SK-N-SH (cell line): ENCODE results near the gene JAKMIP1. TPM values are rescaled to one million over a fixed set of nuclear protein-coding genes. Genes with fewer than 3 reads are reported as not detected.

ENCODE experiments used
- CTCF ChIA-PET: fragments of 300-600, 350-600 bp; formaldehyde crosslinking; extraction: SDS; loops from one replicate; lab custom pipeline; 2021; lab: Yijun Ruan, JAX
- POLR2A ChIA-PET: fragments of 350-600 bp; sonication (Branson Sonifier 250); formaldehyde crosslinking; extraction: SDS; loops from one replicate; lab custom pipeline; 2020; ENCODE audit warnings: antibody characterized with exemption, inconsistent platforms; lab: Yijun Ruan, JAX
- DNase-seq: peaks from one replicate; pipeline ENCODE4 v3.0.0; 2012
- H2AFZ ChIP-seq: fragments of 200-600 bp; sonication (generic); 2 replicates; pipeline ENCODE4 v1.8.1; 2016; ENCODE audit warnings: antibody characterized with exemption, mild to moderate bottlenecking, low read depth
- H3F3A ChIP-seq: fragments of 200-600 bp; sonication (generic); replicated peaks from 2 replicates; pipeline ENCODE3; 2016; ENCODE audit warnings: antibody characterized with exemption, mild to moderate bottlenecking; ENCODE audit not compliant: insufficient read depth
- H3K27ac ChIP-seq, 2 experiments: fragments of 200-500 bp in 1 of 2; fragments of 200-600 bp in 1 of 2; sonication (Bioruptor generic) in 1 of 2; sonication (generic), shearing (Covaris generic) in 1 of 2; 2 replicates each; pipeline versions ENCODE4 v1.5.1 to v1.6.1; 2014 to 2016; ENCODE audit warnings: low read depth in 2 of 2, inconsistent platforms in 1 of 2, low read length in 1 of 2, mild to moderate bottlenecking in 1 of 2, mixed read lengths in 1 of 2
- H3K27me3 ChIP-seq: fragments of 200-600 bp; sonication (generic), shearing (Covaris generic); 2 replicates; pipeline ENCODE4 v1.6.1; 2016; ENCODE audit warnings: mixed run types; ENCODE audit not compliant: insufficient read depth
- H3K36me3 ChIP-seq, 2 experiments: fragments of 200-500 bp in 1 of 2; fragments of 200-600 bp in 1 of 2; sonication (Bioruptor generic) in 1 of 2; sonication (generic) in 1 of 2; replicated peaks in 1 of 2; 2 replicates each; pipeline versions ENCODE3 to v1.5.1; 2014 to 2016; ENCODE audit warnings: low read length in 1 of 2, mild to moderate bottlenecking in 1 of 2; ENCODE audit not compliant: insufficient read depth in 2 of 2, control insufficient read depth in 1 of 2
- H3K4me1 ChIP-seq, 2 experiments: fragments of 200-500 bp in 1 of 2; fragments of 200-600 bp in 1 of 2; sonication (Bioruptor generic) in 1 of 2; sonication (generic), shearing (Covaris generic) in 1 of 2; 2 replicates each; pipeline versions ENCODE4 v1.5.1 to v1.6.1; 2014 to 2016; ENCODE audit warnings: low read depth in 1 of 2, low read length in 1 of 2, mixed run types in 1 of 2; ENCODE audit not compliant: insufficient read depth in 2 of 2, control insufficient read depth in 1 of 2
- H3K4me2 ChIP-seq: fragments of 200-600 bp; sonication (generic), shearing (Covaris generic); 2 replicates; pipeline ENCODE4 v1.6.1; 2017; ENCODE audit warnings: mixed run types
- H3K4me3 ChIP-seq, 2 experiments: fragments of 200-500 bp in 1 of 2; fragments of 200-600 bp in 1 of 2; sonication (Bioruptor generic) in 1 of 2; sonication (generic), shearing (Covaris generic) in 1 of 2; 2 replicates each; pipeline versions ENCODE4 v1.5.1 to v1.8.1; 2014 to 2016; ENCODE audit warnings: low read depth in 2 of 2, inconsistent platforms in 1 of 2, low read length in 1 of 2, mild to moderate bottlenecking in 1 of 2, mixed read lengths in 1 of 2, moderate library complexity in 1 of 2
- H3K79me2 ChIP-seq: fragments of 200-600 bp; sonication (generic); 2 replicates; pipeline ENCODE4 v1.8.1; 2017; ENCODE audit warnings: mild to moderate bottlenecking; ENCODE audit not compliant: insufficient read depth
- H3K9ac ChIP-seq: fragments of 200-600 bp; sonication (generic); 2 replicates; pipeline ENCODE4 v1.6.1; 2017; ENCODE audit warnings: mixed run types
- H3K9me2 ChIP-seq: fragments of 200-600 bp; sonication (generic); 2 replicates; pipeline ENCODE4 v1.6.1; 2017; ENCODE audit warnings: mixed run types
- H3K9me3 ChIP-seq: fragments of 200-600 bp; sonication (generic); 2 replicates; pipeline ENCODE4 v1.6.1; 2017; ENCODE audit warnings: mixed run types, mild to moderate bottlenecking, moderate library complexity
- H4K20me1 ChIP-seq: fragments of 200-600 bp; sonication (generic); 2 replicates; pipeline ENCODE4 v1.6.1; 2017; ENCODE audit warnings: mild to moderate bottlenecking, mixed run types; ENCODE audit not compliant: insufficient read depth
- CHD2 ChIP-seq: fragments of 150-350 bp; IDR thresholded peaks from 2 replicates; pipeline ENCODE4 v1.6.1; 2018; ENCODE audit warnings: low read length; ENCODE audit not compliant: partially characterized antibody
- EP300 ChIP-seq, 2 experiments: IDR thresholded peaks; 2 replicates each; pipeline versions ENCODE4 v1.4.0 to v1.6.1; 2012; ENCODE audit warnings: borderline replicate concordance in 1 of 2, low read depth in 1 of 2, low read length in 1 of 2
- EZH2phosphoT487 ChIP-seq: fragments of 200-600 bp; sonication (generic); IDR thresholded peaks from 2 replicates; pipeline ENCODE4 v1.6.1; 2017; ENCODE audit warnings: low read depth, mixed run types, mild to moderate bottlenecking, antibody characterized with exemption, moderate library complexity, borderline replicate concordance
- FOXJ3 ChIP-seq: sonication (generic); formaldehyde crosslinking; IDR thresholded peaks from 2 replicates; pipeline ENCODE4 v1.5.1; 2020; ENCODE audit warnings: mild to moderate bottlenecking, missing genetic modification reagents
- GATA2 ChIP-seq: sonication (generic); formaldehyde crosslinking; IDR thresholded peaks from 2 replicates; pipeline ENCODE4 v1.5.0; 2020; ENCODE audit warnings: mild to moderate bottlenecking, missing genetic modification reagents
- JUND ChIP-seq: IDR thresholded peaks from 2 replicates; pipeline ENCODE4 v1.4.0; 2012
- MEF2A ChIP-seq: IDR thresholded peaks from 2 replicates; pipeline ENCODE4 v1.4.0; 2012; ENCODE audit warnings: low read depth, borderline replicate concordance
- MXI1 ChIP-seq: IDR thresholded peaks from 2 replicates; pipeline ENCODE4 v1.6.1; 2012; ENCODE audit warnings: mild to moderate bottlenecking, low read depth, low read length, improper control_type of control experiment
- NRF1 ChIP-seq: IDR thresholded peaks from 2 replicates; pipeline ENCODE4 v1.6.1; 2012; ENCODE audit warnings: low read depth, mild to moderate bottlenecking, low read length
- RAD21 ChIP-seq: IDR thresholded peaks from 2 replicates; pipeline ENCODE4 v1.6.1; 2012; ENCODE audit warnings: mild to moderate bottlenecking, low read length
- RCOR1 ChIP-seq: fragments of 150-350 bp; IDR thresholded peaks from 2 replicates; pipeline ENCODE4 v1.6.1; 2017; ENCODE audit warnings: antibody characterized with exemption, low read length
- RFX5 ChIP-seq: IDR thresholded peaks from 2 replicates; pipeline ENCODE4 v1.6.1; 2012; ENCODE audit warnings: mild to moderate bottlenecking, improper control_type of control experiment, low read length
- RXRA ChIP-seq: IDR thresholded peaks from 2 replicates; pipeline ENCODE4 v1.4.0; 2012; ENCODE audit warnings: low read depth, mild to moderate bottlenecking, borderline replicate concordance
- SMC3 ChIP-seq: IDR thresholded peaks from 2 replicates; pipeline ENCODE4 v1.6.1; 2012; ENCODE audit warnings: low read depth, low read length, improper control_type of control experiment
- TCF12 ChIP-seq: IDR thresholded peaks from 2 replicates; pipeline ENCODE4 v1.4.0; 2012
- WGBS: methylation state at CpG from one replicate; pipeline ENCODE4 v1.1.6; 2017; ENCODE audit warnings: low lambda C conversion rate; 5-methylcytosine and 5-hydroxymethylcytosine counted together
- polyA plus RNA-seq, 3 experiments: library from polyadenylated mRNA; depleted of rRNA; stranded (reverse); fragments of >200 nt; gene quantifications; 2 replicates each; pipeline ENCODE4 v1.2.3, GENCODE V29; 2012
- TF ChIP-seq, protein P1 (sequence below): IDR thresholded peaks from 2 replicates; pipeline ENCODE4; 2012
- TF ChIP-seq, protein P2 (sequence below): fragments of 200-600 bp; sonication (generic); IDR thresholded peaks from 2 replicates; pipeline ENCODE4 v1.6.1; 2017; ENCODE audit warnings: antibody characterized with exemption, mild to moderate bottlenecking, moderate library complexity
- TF ChIP-seq, protein P3 (sequence below): fragments of 150-350 bp; IDR thresholded peaks from 2 replicates; pipeline ENCODE4 v1.6.1; 2017; ENCODE audit warnings: antibody characterized with exemption, low read length, low read depth, borderline replicate concordance
- TF ChIP-seq, protein P4 (sequence below): fragments of 150-350 bp; IDR thresholded peaks from 2 replicates; pipeline ENCODE4 v1.6.1; 2016; ENCODE audit warnings: mild to moderate bottlenecking, low read depth, low read length
- TF ChIP-seq, protein P5 (sequence below): IDR thresholded peaks from 2 replicates; pipeline ENCODE4 v1.4.0; 2012; ENCODE audit warnings: low read depth

Gene JAKMIP1
- polyA plus RNA-seq, 1 of the 3 experiments (the other 2 are of a cell fraction): 0.54 TPM

GRCh38 chr4:6107114-6107791 is 93.1 kb downstream of the JAKMIP1 start:
- ChIA-PET POLR2A (no interaction called here), CTCF (interaction anchor here (0.9 to 3.5 kb wide), 5 partner anchors 10 to 153 kb away, joined by 3 to 14 read pairs (median 4); partner anchors contain the start of gene C4orf50)
- Histone ChIP-seq H3K79me2 (no peaks in the 10 kb centered on the region), H3K4me3 (no peak overlapping the region; a peak in 1 of 4 replicates), H2AFZ (no peak overlapping the region), H3K9me2 (no peaks in the 10 kb centered on the region), H3K27ac (peak overlapping the region in 1 of 2 experiments; percentile 74; a peak in 2 of 4 replicates), H3K9ac (no peak overlapping the region), H3K4me2 (no peak overlapping the region), H3F3A (no peaks in the 10 kb centered on the region), H3K4me1 (peaks cover 0 to 56% of the 10 kb centered on the region in 2 experiments; a peak in 2 of 4 replicates), H3K36me3 (no peaks in the 10 kb centered on the region), H4K20me1 (no peaks in the 10 kb centered on the region), H3K27me3 (no peaks in the 10 kb centered on the region), H3K9me3 (no peaks in the 10 kb centered on the region)
- TF ChIP-seq TCF12 (no peak), FOXJ3 (CRISPR knock-in tag) (0 out of 2 replicates have a peak, but pooled peaks have one; percentile 48), EP300 (IDR thresholded peaks at IDR 0.05; ENCODE audit: borderline replicate concordance in 1 of 2, low read depth in 1 of 2, low read length in 1 of 2) (peak in 1 of 2 experiments; percentile 65; a peak in 1 of 4 replicates), RCOR1 (peak; percentile 83; the same call in 1 of the 2 replicates), CHD2 (peak; percentile 51), MEF2A (no peak), JUND (no peak), NRF1 (no peak), GATA2 (CRISPR knock-in tag) (peak; percentile 79), MXI1 (no peak), RAD21 (0 out of 2 replicates have a peak, but pooled peaks have one; percentile 3), EZH2phosphoT487 (no peak), RFX5 (no peak), SMC3 (no peak), RXRA (no peak)
- TF ChIP-seq, protein P1, sequence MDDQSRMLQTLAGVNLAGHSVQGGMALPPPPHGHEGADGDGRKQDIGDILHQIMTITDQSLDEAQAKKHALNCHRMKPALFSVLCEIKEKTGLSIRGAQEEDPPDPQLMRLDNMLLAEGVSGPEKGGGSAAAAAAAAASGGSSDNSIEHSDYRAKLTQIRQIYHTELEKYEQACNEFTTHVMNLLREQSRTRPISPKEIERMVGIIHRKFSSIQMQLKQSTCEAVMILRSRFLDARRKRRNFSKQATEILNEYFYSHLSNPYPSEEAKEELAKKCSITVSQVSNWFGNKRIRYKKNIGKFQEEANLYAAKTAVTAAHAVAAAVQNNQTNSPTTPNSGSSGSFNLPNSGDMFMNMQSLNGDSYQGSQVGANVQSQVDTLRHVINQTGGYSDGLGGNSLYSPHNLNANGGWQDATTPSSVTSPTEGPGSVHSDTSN: no peak
- TF ChIP-seq, protein P2, sequence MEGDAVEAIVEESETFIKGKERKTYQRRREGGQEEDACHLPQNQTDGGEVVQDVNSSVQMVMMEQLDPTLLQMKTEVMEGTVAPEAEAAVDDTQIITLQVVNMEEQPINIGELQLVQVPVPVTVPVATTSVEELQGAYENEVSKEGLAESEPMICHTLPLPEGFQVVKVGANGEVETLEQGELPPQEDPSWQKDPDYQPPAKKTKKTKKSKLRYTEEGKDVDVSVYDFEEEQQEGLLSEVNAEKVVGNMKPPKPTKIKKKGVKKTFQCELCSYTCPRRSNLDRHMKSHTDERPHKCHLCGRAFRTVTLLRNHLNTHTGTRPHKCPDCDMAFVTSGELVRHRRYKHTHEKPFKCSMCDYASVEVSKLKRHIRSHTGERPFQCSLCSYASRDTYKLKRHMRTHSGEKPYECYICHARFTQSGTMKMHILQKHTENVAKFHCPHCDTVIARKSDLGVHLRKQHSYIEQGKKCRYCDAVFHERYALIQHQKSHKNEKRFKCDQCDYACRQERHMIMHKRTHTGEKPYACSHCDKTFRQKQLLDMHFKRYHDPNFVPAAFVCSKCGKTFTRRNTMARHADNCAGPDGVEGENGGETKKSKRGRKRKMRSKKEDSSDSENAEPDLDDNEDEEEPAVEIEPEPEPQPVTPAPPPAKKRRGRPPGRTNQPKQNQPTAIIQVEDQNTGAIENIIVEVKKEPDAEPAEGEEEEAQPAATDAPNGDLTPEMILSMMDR: no peak
- TF ChIP-seq, protein P3, sequence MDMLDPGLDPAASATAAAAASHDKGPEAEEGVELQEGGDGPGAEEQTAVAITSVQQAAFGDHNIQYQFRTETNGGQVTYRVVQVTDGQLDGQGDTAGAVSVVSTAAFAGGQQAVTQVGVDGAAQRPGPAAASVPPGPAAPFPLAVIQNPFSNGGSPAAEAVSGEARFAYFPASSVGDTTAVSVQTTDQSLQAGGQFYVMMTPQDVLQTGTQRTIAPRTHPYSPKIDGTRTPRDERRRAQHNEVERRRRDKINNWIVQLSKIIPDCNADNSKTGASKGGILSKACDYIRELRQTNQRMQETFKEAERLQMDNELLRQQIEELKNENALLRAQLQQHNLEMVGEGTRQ: no peak
- TF ChIP-seq, protein P4, sequence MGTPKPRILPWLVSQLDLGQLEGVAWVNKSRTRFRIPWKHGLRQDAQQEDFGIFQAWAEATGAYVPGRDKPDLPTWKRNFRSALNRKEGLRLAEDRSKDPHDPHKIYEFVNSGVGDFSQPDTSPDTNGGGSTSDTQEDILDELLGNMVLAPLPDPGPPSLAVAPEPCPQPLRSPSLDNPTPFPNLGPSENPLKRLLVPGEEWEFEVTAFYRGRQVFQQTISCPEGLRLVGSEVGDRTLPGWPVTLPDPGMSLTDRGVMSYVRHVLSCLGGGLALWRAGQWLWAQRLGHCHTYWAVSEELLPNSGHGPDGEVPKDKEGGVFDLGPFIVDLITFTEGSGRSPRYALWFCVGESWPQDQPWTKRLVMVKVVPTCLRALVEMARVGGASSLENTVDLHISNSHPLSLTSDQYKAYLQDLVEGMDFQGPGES: no peak
- TF ChIP-seq, protein P5, sequence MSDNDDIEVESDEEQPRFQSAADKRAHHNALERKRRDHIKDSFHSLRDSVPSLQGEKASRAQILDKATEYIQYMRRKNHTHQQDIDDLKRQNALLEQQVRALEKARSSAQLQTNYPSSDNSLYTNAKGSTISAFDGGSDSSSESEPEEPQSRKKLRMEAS: no peak
- DNase-seq: peak; percentile 82
- 61% methylated on average over 9 of the region's 14 CpGs for WGBS
